B cell (primary cell): ENCODE measurements around the gene SPOCK1. TPM values are rescaled to one million over a fixed set of nuclear protein-coding genes. Genes with fewer than 3 reads are reported as not detected.

Experiments used
- ATAC-seq: fragments of 200-7000 bp; cut with Tn5 transposase; one replicate; pipeline ENCODE4 v1.10.0; 2021; ENCODE audit warnings: low read depth, mild to moderate bottlenecking, moderate number of reproducible peaks, moderate library complexity
- CTCF ChIA-PET: fragments of 350-600 bp; sonication (Branson Sonifier 250); formaldehyde crosslinking; loops from one replicate; lab custom pipeline; 2021; ENCODE audit warnings: antibody characterized with exemption, inconsistent platforms; lab: Charles Lee
- POLR2A ChIA-PET: fragments of 350-600 bp; sonication (Branson Sonifier 250); formaldehyde crosslinking; loops from one replicate; lab custom pipeline; 2021; ENCODE audit warnings: antibody characterized with exemption; lab: Charles Lee
- DNase-seq: peaks from one replicate; pipeline ENCODE4 v3.0.0; 2013
- H2AFZ ChIP-seq: 2 replicates; pipeline ENCODE4 v1.6.1; 2012; ENCODE audit warnings: mild to moderate bottlenecking, low read depth, low read length; ENCODE audit not compliant: insufficient read depth, poor library complexity, severe bottlenecking
- H3K27ac ChIP-seq, 2 donors: 1 replicate in 1 of 2; 2 replicates in 1 of 2; pipeline ENCODE4 v1.5.1; 2012 to 2013; ENCODE audit warnings: low read length in 2 of 2, mild to moderate bottlenecking in 2 of 2, moderate library complexity in 1 of 2
- H3K27me3 ChIP-seq, 4 experiments: fragments of 200-600 bp in 1 of 4; sonication (generic) in 1 of 4; replicated peaks in 1 of 4; 1 replicate in 2 of 4; 2 replicates in 2 of 4; pipeline versions ENCODE4 v1.6.1 to v1.7.0; 2013 to 2016; ENCODE audit warnings: low read length in 3 of 4, mild to moderate bottlenecking in 2 of 4, mixed read lengths in 1 of 4, moderate library complexity in 1 of 4; ENCODE audit not compliant: insufficient read depth in 4 of 4, control insufficient read depth in 3 of 4; ENCODE audit errors: control extremely low read depth in 1 of 4
- H3K36me3 ChIP-seq, 2 experiments: replicated peaks in 1 of 2; 1 replicate in 1 of 2; 2 replicates in 1 of 2; pipeline versions ENCODE4 v1.6.1 to v1.7.1; 2013; ENCODE audit warnings: low read length in 1 of 2; ENCODE audit not compliant: insufficient read depth in 2 of 2, control insufficient read depth in 1 of 2; ENCODE audit errors: control extremely low read depth in 1 of 2, extremely low read depth in 1 of 2
- H3K4me1 ChIP-seq, 2 donors: fragments of 200-600 bp in 1 of 2; sonication (generic) in 1 of 2; 1 replicate in 1 of 2; 2 replicates in 1 of 2; pipeline versions ENCODE4 v1.5.1 to v1.6.1; 2013 to 2017; ENCODE audit warnings: low read length in 2 of 2; ENCODE audit not compliant: control insufficient read depth in 2 of 2, insufficient read depth in 2 of 2
- H3K4me2 ChIP-seq: replicated peaks from 2 replicates; pipeline ENCODE3; 2012; ENCODE audit warnings: mild to moderate bottlenecking, low read depth, low read length; ENCODE audit not compliant: poor library complexity, severe bottlenecking
- H3K4me3 ChIP-seq, 5 experiments: fragments of 200-600 bp in 1 of 5; sonication (generic) in 1 of 5; 1 replicate in 3 of 5; 2 replicates in 2 of 5; pipeline versions ENCODE4 v1.5.1 to v1.7.0; 2011 to 2016; ENCODE audit warnings: low read length in 4 of 5, mild to moderate bottlenecking in 4 of 5, low read depth in 2 of 5, control low read depth in 1 of 5, moderate library complexity in 1 of 5; ENCODE audit not compliant: insufficient read depth in 1 of 5; ENCODE audit errors: control extremely low read depth in 1 of 5, extremely low read depth in 1 of 5
- H3K79me2 ChIP-seq: fragments of 200-600 bp; sonication (generic); one replicate; pipeline ENCODE4 v1.6.0; 2016; ENCODE audit warnings: low read length; ENCODE audit not compliant: control insufficient read depth, insufficient read depth
- H3K9ac ChIP-seq: fragments of 200-600 bp; sonication (generic); 2 replicates; pipeline ENCODE4 v1.6.1; 2017; ENCODE audit warnings: mild to moderate bottlenecking, low read length, moderate library complexity
- H3K9me3 ChIP-seq, 3 donors: one replicate each; pipeline versions ENCODE4 v1.6.1 to v1.7.1; 2013; ENCODE audit warnings: low read length in 2 of 3; ENCODE audit not compliant: control insufficient read depth in 2 of 3, insufficient read depth in 1 of 3; ENCODE audit errors: control extremely low read depth in 1 of 3
- H4K20me1 ChIP-seq: 2 replicates; pipeline ENCODE4 v1.6.0; 2012; ENCODE audit warnings: mild to moderate bottlenecking, low read length; ENCODE audit not compliant: insufficient read depth, control insufficient read depth, poor library complexity, severe bottlenecking
- H3K27ac Mint-ChIP-seq: one replicate; pipeline ENCODE4 v1.8.0; 2021; ENCODE audit warnings: mixed read lengths
- H3K27me3 Mint-ChIP-seq: one replicate; pipeline ENCODE4 v1.8.0; 2021; ENCODE audit warnings: mixed read lengths
- H3K4me1 Mint-ChIP-seq: one replicate; pipeline ENCODE4 v1.8.0; 2021; ENCODE audit warnings: mixed read lengths
- H3K4me3 Mint-ChIP-seq: one replicate; pipeline ENCODE4 v1.8.0; 2021; ENCODE audit warnings: mixed read lengths
- H3K9me3 Mint-ChIP-seq: one replicate; pipeline ENCODE4 v1.8.0; 2022; ENCODE audit warnings: mixed read lengths; ENCODE audit not compliant: insufficient read depth
- EZH2 ChIP-seq: IDR thresholded peaks from 2 replicates; pipeline ENCODE4 v1.6.1; 2012; ENCODE audit warnings: borderline replicate concordance, low read depth, mild to moderate bottlenecking, moderate library complexity, low read length; ENCODE audit not compliant: insufficient read depth, poor library complexity, severe bottlenecking
- WGBS: methylation state at CpG from one replicate; pipeline ENCODE4 v1.1.5; 2013; ENCODE audit warnings: missing lambda C conversion rate; ENCODE audit not compliant: insufficient coverage; 5-methylcytosine and 5-hydroxymethylcytosine counted together
- intact Hi-C: fragments of 100-400 bp; cut with micrococcal nuclease; formaldehyde crosslinking; loops from one replicate; pipeline ENCODE4 v1.10.0; 2022
- polyA plus RNA-seq: library from polyadenylated mRNA; depleted of rRNA; stranded (reverse); fragments of >200 nt; gene quantifications from 2 replicates; pipeline ENCODE4 v1.2.3, GENCODE V29; 2012
- total RNA-seq, 2 donors: library from RNA; stranded (reverse); fragments of 120-200 nt in 1 of 2; gene quantifications; 1 replicate in 1 of 2; 2 replicates in 1 of 2; pipeline versions ENCODE4 v1.2.3 to v1.2.4, GENCODE V29; 2013 to 2022
- TF ChIP-seq, protein P1 (sequence below): fragments of 200-600 bp; IDR thresholded peaks from one replicate; pipeline ENCODE4 v1.8.0; 2022; ENCODE audit warnings: antibody characterized with exemption, mild to moderate bottlenecking

The SPOCK1 gene
- total and polyA plus RNA-seq, 2 donors (not counting 1 experiment from before 2014, with no cell fraction given) = not detected

DNA sequence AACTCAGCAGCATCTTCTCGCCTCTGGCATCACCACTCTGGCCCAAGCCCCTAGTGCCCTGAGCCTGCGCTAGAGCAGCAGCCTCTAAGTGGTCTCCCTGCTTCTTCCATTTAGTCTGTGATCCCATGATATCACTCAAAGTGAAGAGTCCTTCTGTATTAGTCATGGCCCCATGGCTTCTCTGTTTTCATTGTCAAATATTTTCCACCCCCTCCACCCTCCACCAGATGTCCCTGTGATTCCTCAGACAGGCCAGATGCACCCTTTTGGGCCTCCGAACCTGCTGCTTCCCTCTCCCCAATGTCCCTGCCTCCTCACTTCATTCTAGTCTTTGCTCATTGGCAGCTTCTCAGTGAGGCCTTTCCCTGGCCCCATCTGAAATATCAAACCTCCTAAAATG lies 299.2 kb downstream of the SPOCK1 start:
- no peak for ATAC-seq
- Histone ChIP-seq H3K4me3 (no peak overlapping the region), H3K4me1 (no peaks in the 10 kb centered on the region), H3K9ac (no peak overlapping the region), H3K36me3 (no peaks in the 10 kb centered on the region), H4K20me1 (no peaks in the 10 kb centered on the region), H2AFZ (no peak overlapping the region), H3K9me3 (peaks cover 0 to 3% (median 0%) of the 10 kb centered on the region in 3 donors), H3K27me3 (no peaks in the 10 kb centered on the region), H3K79me2 (no peaks in the 10 kb centered on the region), H3K27ac (no peak overlapping the region), H3K4me2 (no peak overlapping the region)
- intact Hi-C loops = no loop called here
- no peak overlapping the region for H3K27ac Mint-ChIP-seq
- ChIA-PET POLR2A (no interaction called here), CTCF (no interaction called here)
- no peak for TF ChIP-seq EZH2
- TF ChIP-seq, protein P1, sequence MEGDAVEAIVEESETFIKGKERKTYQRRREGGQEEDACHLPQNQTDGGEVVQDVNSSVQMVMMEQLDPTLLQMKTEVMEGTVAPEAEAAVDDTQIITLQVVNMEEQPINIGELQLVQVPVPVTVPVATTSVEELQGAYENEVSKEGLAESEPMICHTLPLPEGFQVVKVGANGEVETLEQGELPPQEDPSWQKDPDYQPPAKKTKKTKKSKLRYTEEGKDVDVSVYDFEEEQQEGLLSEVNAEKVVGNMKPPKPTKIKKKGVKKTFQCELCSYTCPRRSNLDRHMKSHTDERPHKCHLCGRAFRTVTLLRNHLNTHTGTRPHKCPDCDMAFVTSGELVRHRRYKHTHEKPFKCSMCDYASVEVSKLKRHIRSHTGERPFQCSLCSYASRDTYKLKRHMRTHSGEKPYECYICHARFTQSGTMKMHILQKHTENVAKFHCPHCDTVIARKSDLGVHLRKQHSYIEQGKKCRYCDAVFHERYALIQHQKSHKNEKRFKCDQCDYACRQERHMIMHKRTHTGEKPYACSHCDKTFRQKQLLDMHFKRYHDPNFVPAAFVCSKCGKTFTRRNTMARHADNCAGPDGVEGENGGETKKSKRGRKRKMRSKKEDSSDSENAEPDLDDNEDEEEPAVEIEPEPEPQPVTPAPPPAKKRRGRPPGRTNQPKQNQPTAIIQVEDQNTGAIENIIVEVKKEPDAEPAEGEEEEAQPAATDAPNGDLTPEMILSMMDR = no peak
- H3K9me3 Mint-ChIP-seq = no peaks in the 10 kb centered on the region
- no peak overlapping the region for H3K4me3 Mint-ChIP-seq
- H3K4me1 Mint-ChIP-seq = no peaks in the 10 kb centered on the region
- WGBS = 93% methylated on average over 3 of the region's 3 CpGs
- peaks cover 9% of the 10 kb centered on the region for H3K27me3 Mint-ChIP-seq
- DNase-seq = no peak

DNA sequence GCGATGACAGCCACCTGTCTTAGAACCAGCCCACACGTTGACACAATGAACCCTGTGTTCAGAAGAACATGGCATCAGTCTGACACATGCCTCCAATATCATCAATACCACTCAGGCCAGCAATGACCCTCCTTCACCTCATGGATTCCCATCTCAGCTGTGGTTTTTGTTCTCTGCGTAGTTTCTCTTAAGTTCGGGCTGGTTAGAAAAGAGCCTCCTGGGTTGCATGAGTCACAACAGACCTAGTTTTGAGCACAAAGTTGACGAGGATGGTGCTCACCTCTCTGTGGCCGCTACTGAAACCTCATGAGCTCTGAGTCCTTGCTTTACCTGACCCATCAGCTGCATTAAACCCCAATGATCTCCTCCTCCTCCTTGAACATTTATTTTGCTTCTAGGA lies 299.9 kb downstream of the SPOCK1 start:
- Histone ChIP-seq H3K27ac (no peak overlapping the region), H2AFZ (no peak overlapping the region), H4K20me1 (no peaks in the 10 kb centered on the region), H3K9ac (no peak overlapping the region), H3K36me3 (no peaks in the 10 kb centered on the region), H3K9me3 (peaks cover 0 to 3% (median 0%) of the 10 kb centered on the region in 3 donors), H3K79me2 (no peaks in the 10 kb centered on the region), H3K4me3 (no peak overlapping the region), H3K4me1 (no peaks in the 10 kb centered on the region), H3K27me3 (no peaks in the 10 kb centered on the region), H3K4me2 (no peak overlapping the region)
- WGBS = 97% methylated on average over 6 of the region's 6 CpGs
- no peaks in the 10 kb centered on the region for H3K9me3 Mint-ChIP-seq
- no peak overlapping the region for H3K4me3 Mint-ChIP-seq
- peaks cover 3% of the 10 kb centered on the region for H3K27me3 Mint-ChIP-seq
- H3K4me1 Mint-ChIP-seq = no peaks in the 10 kb centered on the region
- ChIA-PET POLR2A (no interaction called here), CTCF (no interaction called here)
- no peak for TF ChIP-seq EZH2
- TF ChIP-seq, protein P1 = no peak
- H3K27ac Mint-ChIP-seq = no peak overlapping the region
- ATAC-seq (no peak), DNase-seq (no peak)
- intact Hi-C loops = no loop called here
